Tibial nerve (tissue), 4 donors: ENCODE measurements around the gene ANKRD37. TPM values are rescaled to one million over a fixed set of nuclear protein-coding genes. Genes with fewer than 3 reads are reported as not detected.

Source experiments
- DNase-seq, 2 donors: peaks; one replicate each; pipeline ENCODE4 v3.0.0-alpha.2; 2019; ENCODE audit warnings: low spot score in 2 of 2
- H3K27ac ChIP-seq, 4 donors: fragments of 200-600 bp; sonication (generic) in 3 of 4; one replicate each; pipeline ENCODE4 v1.5.1; 2017 to 2019; ENCODE audit warnings: mild to moderate bottlenecking in 1 of 4
- H3K27me3 ChIP-seq, 2 donors: fragments of 200-600 bp; sonication (generic) in 1 of 2; one replicate each; pipeline versions ENCODE4 v1.5.1 to v1.6.0; 2017 to 2019
- H3K36me3 ChIP-seq, 3 donors: fragments of 200-600 bp; sonication (generic); one replicate each; pipeline ENCODE4 v1.5.1; 2018 to 2019
- H3K4me1 ChIP-seq, 4 donors: fragments of 200-600 bp; sonication (generic) in 3 of 4; one replicate each; pipeline ENCODE4 v1.5.1; 2017 to 2019
- H3K4me3 ChIP-seq, 4 donors: fragments of 200-600 bp; sonication (generic) in 3 of 4; one replicate each; pipeline ENCODE4 v1.5.1; 2017 to 2019; ENCODE audit warnings: mild to moderate bottlenecking in 1 of 4, moderate library complexity in 1 of 4
- H3K9me3 ChIP-seq, 4 donors: fragments of 200-600 bp; sonication (generic) in 3 of 4; one replicate each; pipeline ENCODE4 v1.5.1; 2017 to 2019
- CTCF ChIP-seq, 5 experiments: fragments of 200-600 bp in 3 of 5; fragments of 450-650 bp in 2 of 5; sonication (generic) in 3 of 5; IDR thresholded peaks; one replicate each; pipeline ENCODE4 v1.5.1; 2016 to 2019; ENCODE audit warnings: antibody characterized with exemption in 5 of 5, mild to moderate bottlenecking in 3 of 5, moderate library complexity in 2 of 5
- EP300 ChIP-seq, 2 donors: sonication (generic); formaldehyde crosslinking; IDR thresholded peaks; one replicate each; pipeline ENCODE4 v1.6.1; 2017; ENCODE audit warnings: antibody characterized with exemption in 2 of 2, mild to moderate bottlenecking in 1 of 2
- POLR2A ChIP-seq, 2 donors: fragments of 450-650 bp; IDR thresholded peaks; one replicate each; pipeline ENCODE4 v1.6.1; 2017; ENCODE audit warnings: antibody characterized with exemption in 2 of 2, mild to moderate bottlenecking in 2 of 2, moderate library complexity in 2 of 2
- WGBS, 2 donors: methylation state at CpG; one replicate each; pipeline ENCODE4 v1.1.5; 2018; 5-methylcytosine and 5-hydroxymethylcytosine counted together
- total RNA-seq, 4 donors: library from RNA; depleted of rRNA; stranded (reverse); fragments of >200 nt; gene quantifications; one replicate each; pipeline ENCODE4 v1.1.0, GENCODE V29; 2016

Gene ANKRD37
- total RNA-seq, 4 donors from 2014 or later = 9.6 to 38.4 (median 30.6) TPM

DNA sequence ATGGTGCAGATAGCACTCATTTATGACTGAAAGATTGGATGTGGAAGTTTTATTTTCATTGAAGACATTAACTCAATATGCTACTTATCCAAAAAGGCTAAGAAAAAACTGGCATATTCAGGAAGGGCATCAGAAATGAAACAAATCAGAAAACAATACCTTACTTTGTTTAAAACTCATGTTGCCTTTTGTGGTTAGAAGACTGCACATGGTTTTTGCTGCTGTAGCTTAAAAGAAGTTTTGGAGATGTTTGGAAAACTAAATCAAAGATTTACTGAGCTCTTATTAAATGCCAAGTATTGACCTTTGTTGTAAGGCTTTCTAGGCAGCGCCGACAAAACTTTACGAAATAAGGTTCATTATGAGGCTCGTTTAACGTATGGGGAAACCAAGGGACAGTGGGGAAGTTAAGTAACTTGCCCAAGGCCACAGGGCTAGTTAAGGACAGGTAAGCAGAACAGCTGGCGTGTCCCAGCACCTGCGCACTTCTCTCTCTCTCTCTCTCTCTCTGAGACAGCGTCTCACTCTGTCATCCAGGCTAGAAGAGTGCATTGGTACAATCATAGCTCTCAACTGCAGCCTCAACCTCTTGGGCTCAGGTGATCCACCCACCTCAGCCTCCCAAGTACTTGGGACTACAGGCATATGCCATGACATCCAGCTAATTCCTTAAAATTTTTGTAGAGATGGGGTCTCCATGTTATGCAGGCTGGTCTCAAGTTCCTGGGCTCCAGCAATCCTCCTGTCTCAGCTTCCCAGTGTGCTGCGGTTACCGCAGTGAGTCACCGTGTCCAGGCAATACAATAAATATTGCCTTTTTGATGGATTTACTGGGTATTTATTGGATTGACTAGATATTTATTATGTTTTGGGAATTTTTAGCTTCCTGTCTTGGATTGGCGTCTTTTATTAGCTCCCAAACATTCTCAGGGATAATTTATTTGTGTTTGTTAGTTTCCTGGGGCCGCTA lies 17.0 kb upstream of the ANKRD37 start:
- no peak for TF ChIP-seq CTCF (IDR thresholded peaks at IDR 0.05)
- Histone ChIP-seq H3K4me1 (peaks cover 0 to 9% (median 2%) of the 10 kb centered on the region in 4 donors), H3K36me3 (peaks cover 0 to 6% (median 0%) of the 10 kb centered on the region in 3 donors), H3K27ac (no peak overlapping the region), H3K27me3 (no peaks in the 10 kb centered on the region), H3K9me3 (peaks cover 0 to 13% (median 0%) of the 10 kb centered on the region in 4 donors), H3K4me3 (no peak overlapping the region)
- WGBS, 2 donors = 79 to 82% methylated on average over 13 of the region's 13 CpGs
- no peak for DNase-seq

GRCh38 chr4:185380320-185380719 lies 16.3 kb upstream of the ANKRD37 start:
- no peak overlapping the region for H3K4me3 ChIP-seq
- peaks cover 0 to 16% (median 5%) of the 10 kb centered on the region in 4 donors for H3K4me1 ChIP-seq
- H3K27me3 ChIP-seq = no peaks in the 10 kb centered on the region
- DNase-seq = no peak
- H3K36me3 ChIP-seq = peaks cover 0 to 6% (median 0%) of the 10 kb centered on the region in 3 donors
- no peak overlapping the region for H3K27ac ChIP-seq
- TF ChIP-seq EP300 (IDR thresholded peaks at IDR 0.05) (no peak), POLR2A (IDR thresholded peaks at IDR 0.05) (no peak), CTCF (IDR thresholded peaks at IDR 0.05) (no peak)
- 89 to 91% methylated on average over 1 of the region's 1 CpG for WGBS, 2 donors
- peaks cover 0 to 13% (median 0%) of the 10 kb centered on the region in 4 donors for H3K9me3 ChIP-seq

DNA sequence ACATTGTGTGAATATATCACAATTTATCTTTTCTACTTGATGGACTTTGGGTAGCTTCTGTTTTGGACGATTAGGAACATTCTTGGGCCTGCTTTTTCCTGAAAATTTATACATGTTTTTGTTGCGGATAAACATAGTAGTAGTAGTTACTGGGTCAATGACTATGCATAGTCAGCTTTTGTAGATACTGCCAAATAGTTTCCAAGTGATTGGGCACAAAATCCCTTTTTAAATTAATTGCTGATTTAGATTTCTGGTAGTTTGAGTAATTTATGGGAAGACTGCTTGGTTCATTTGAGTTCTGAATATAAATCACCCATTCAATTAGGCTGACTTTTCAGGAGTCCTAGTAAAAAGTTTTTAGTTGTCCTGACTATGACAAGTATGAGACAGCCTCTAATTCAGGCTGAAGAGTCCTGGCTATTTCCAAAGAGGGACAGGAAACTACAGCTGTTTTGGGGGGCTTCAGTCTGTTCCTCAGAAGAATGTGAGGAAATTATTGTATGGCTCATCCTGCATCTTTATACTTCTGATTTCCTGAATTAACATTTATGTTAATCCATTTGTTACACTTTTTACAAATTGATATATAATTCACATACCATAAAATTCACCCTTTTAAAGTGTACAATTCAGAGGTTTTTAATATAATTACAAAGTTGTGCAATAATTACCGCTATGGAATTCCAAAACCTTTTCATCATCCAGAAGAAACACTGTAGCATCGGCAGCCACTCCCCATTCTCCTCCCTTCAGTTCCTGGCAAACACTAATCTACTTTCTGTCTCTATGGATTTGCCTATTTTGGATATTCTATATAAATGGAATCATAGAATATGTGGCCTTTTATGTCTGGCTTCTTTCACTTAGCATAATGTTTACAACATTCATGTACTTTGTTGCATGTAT lies 15.1 kb upstream of the ANKRD37 start:
- H3K4me1 ChIP-seq = peaks cover 0 to 25% (median 5%) of the 10 kb centered on the region in 4 donors

DNA sequence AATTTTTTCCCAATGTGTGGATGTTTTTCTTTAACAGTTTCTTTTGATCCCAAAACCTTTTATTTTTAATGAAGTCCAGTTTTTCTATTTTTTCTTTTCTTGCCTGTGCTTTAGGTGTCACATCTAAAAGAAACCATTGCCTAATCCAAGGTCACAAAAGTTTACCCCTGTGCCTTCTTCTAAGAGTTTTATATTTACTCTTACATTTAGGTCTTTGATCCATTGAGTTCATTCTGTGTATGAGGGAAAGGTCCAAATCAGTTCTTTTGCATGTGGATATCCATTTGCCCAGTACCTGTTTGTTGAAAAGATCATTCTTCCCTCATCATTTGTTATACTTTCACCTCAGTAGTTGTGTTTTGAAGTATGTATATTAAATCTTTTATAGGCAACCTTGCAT lies 13.9 kb upstream of the ANKRD37 start:
- H3K9me3 ChIP-seq = peaks cover 0 to 13% (median 0%) of the 10 kb centered on the region in 4 donors
- no peak overlapping the region for H3K27ac ChIP-seq
- peaks cover 0 to 25% (median 5%) of the 10 kb centered on the region in 4 donors for H3K4me1 ChIP-seq
- H3K27me3 ChIP-seq = no peaks in the 10 kb centered on the region
- TF ChIP-seq EP300 (IDR thresholded peaks at IDR 0.05) (no peak), POLR2A (IDR thresholded peaks at IDR 0.05) (no peak), CTCF (IDR thresholded peaks at IDR 0.05) (no peak)
- peaks cover 0 to 3% (median 0%) of the 10 kb centered on the region in 3 donors for H3K36me3 ChIP-seq
- DNase-seq = no peak
- H3K4me3 ChIP-seq = no peak overlapping the region

More for the DNA sequence above, 15.1 kb upstream of the ANKRD37 start:
- Histone ChIP-seq H3K27ac (no peak overlapping the region), H3K9me3 (peaks cover 0 to 13% (median 0%) of the 10 kb centered on the region in 4 donors), H3K4me3 (no peak overlapping the region), H3K27me3 (no peaks in the 10 kb centered on the region), H3K36me3 (peaks cover 0 to 6% (median 0%) of the 10 kb centered on the region in 3 donors)
- 38 to 43% methylated on average over 4 of the region's 4 CpGs for WGBS, 2 donors
- TF ChIP-seq EP300 (IDR thresholded peaks at IDR 0.05) (no peak), POLR2A (IDR thresholded peaks at IDR 0.05) (no peak), CTCF (IDR thresholded peaks at IDR 0.05) (no peak)
- no peak for DNase-seq
